K562 (cell line): ENCODE measurements around the gene USP48. TPM values are rescaled to one million over a fixed set of nuclear protein-coding genes. Genes with fewer than 3 reads are reported as not detected.

ENCODE experiments used
- ARHGAP35 ChIP-seq: fragments of 450-650 bp; IDR thresholded peaks from 2 replicates; pipeline ENCODE4 v1.6.1; 2018; ENCODE audit not compliant: partially characterized antibody
- CREM ChIP-seq: IDR thresholded peaks from 2 replicates; pipeline ENCODE4 v1.6.1; 2014; ENCODE audit warnings: antibody characterized with exemption, low read depth
- E2F1 ChIP-seq: sonication (generic); formaldehyde crosslinking; IDR thresholded peaks from 2 replicates; pipeline ENCODE4 v1.8.1; 2023; ENCODE audit warnings: mild to moderate bottlenecking, missing genetic modification reagents, moderate library complexity
- ELF4 ChIP-seq: fragments of 450-650 bp; formaldehyde crosslinking; IDR thresholded peaks from 2 replicates; pipeline ENCODE4 v1.4.0; 2022; ENCODE audit warnings: missing genetic modification characterization
- FUS ChIP-seq: fragments of 200-400 bp; formaldehyde crosslinking; optimal IDR thresholded peaks from 2 replicates; pipeline ENCODE3; 2017; ENCODE audit warnings: low read depth, low read length
- GATAD2A ChIP-seq: fragments of 450-650 bp; IDR thresholded peaks from 2 replicates; pipeline ENCODE4 v1.6.1; 2017
- HES1 ChIP-seq: fragments of 450-650 bp; IDR thresholded peaks from 2 replicates; pipeline ENCODE4 v1.6.1; 2016; ENCODE audit warnings: low read depth, mild to moderate bottlenecking, moderate library complexity
- HIVEP1 ChIP-seq: fragments of 250-450 bp; sonication (Bioruptor Pico); IDR thresholded peaks from 2 replicates; pipeline ENCODE4 v1.4.0; 2020; ENCODE audit warnings: mild to moderate bottlenecking
- HMG20B ChIP-seq: fragments of 250-450 bp; sonication (Bioruptor Pico); IDR thresholded peaks from 2 replicates; pipeline ENCODE4 v1.5.0; 2021; ENCODE audit warnings: mild to moderate bottlenecking
- MTA1 ChIP-seq: fragments of 450-650 bp; IDR thresholded peaks from 2 replicates; pipeline ENCODE4 v1.6.1; 2017; ENCODE audit warnings: borderline replicate concordance
- MTA2 ChIP-seq: fragments of 450-650 bp; IDR thresholded peaks from 2 replicates; pipeline ENCODE4 v1.6.1; 2016; ENCODE audit warnings: low read depth
- NR3C1 ChIP-seq: sonication (generic); formaldehyde crosslinking; IDR thresholded peaks from 2 replicates; pipeline ENCODE4 v1.8.1; 2022; ENCODE audit warnings: missing genetic modification reagents
- PCBP1 ChIP-seq: fragments of 200-400 bp; formaldehyde crosslinking; IDR thresholded peaks from 2 replicates; pipeline ENCODE4 v1.6.1; 2018; ENCODE audit warnings: mild to moderate bottlenecking, low read depth, low read length; ENCODE audit not compliant: poor library complexity, severe bottlenecking
- RBM25 ChIP-seq: fragments of 200-400 bp; formaldehyde crosslinking; IDR thresholded peaks from 2 replicates; pipeline ENCODE4 v1.6.1; 2018; ENCODE audit warnings: low read length, low read depth, moderate library complexity; ENCODE audit not compliant: severe bottlenecking
- RCOR1 ChIP-seq, 2 experiments: IDR thresholded peaks; 2 replicates each; pipeline ENCODE4 v1.6.1; 2012; ENCODE audit warnings: low read depth in 2 of 2, low read length in 2 of 2, borderline replicate concordance in 1 of 2, improper control_type of control experiment in 1 of 2
- SMAD3 ChIP-seq: fragments of 450-650 bp; formaldehyde crosslinking; conservative IDR thresholded peaks from 2 replicates; pipeline ENCODE4 v1.4.0; 2020; ENCODE audit warnings: mild to moderate bottlenecking
- YBX1 ChIP-seq: fragments of 450-650 bp; IDR thresholded peaks from 2 replicates; pipeline ENCODE4 v1.7.1; 2016; ENCODE audit warnings: mild to moderate bottlenecking
- ZBTB33 ChIP-seq: sonication (generic); formaldehyde crosslinking; IDR thresholded peaks from 2 replicates; pipeline ENCODE4 v1.8.1; 2023; ENCODE audit warnings: mild to moderate bottlenecking, missing genetic modification reagents
- ZNF124 ChIP-seq: sonication (generic); formaldehyde crosslinking; IDR thresholded peaks from 2 replicates; pipeline ENCODE4 v1.8.1; 2022; ENCODE audit warnings: missing genetic modification reagents
- ZNF253 ChIP-seq: fragments of 250-450 bp; sonication (Bioruptor Pico); conservative IDR thresholded peaks from 2 replicates; pipeline ENCODE4 v1.6.1; 2021; ENCODE audit warnings: mild to moderate bottlenecking
- ZNF512 ChIP-seq: IDR thresholded peaks from 2 replicates; pipeline ENCODE4 v1.6.1; 2016; ENCODE audit warnings: missing genetic modification characterization, missing compliant biosample characterization
- ZNF589 ChIP-seq: fragments of 200-800 bp; sonication (Bioruptor generic); IDR thresholded peaks from 2 replicates; pipeline ENCODE4 v1.6.1; 2016; ENCODE audit warnings: low read depth, missing genetic modification characterization, missing compliant biosample characterization
- ZNF639 ChIP-seq, 2 experiments: fragments of 200-800 bp in 1 of 2; sonication (Bioruptor generic) in 1 of 2; sonication (generic) in 1 of 2; formaldehyde crosslinking in 1 of 2; IDR thresholded peaks in 1 of 2; conservative IDR thresholded peaks in 1 of 2; 2 replicates each; pipeline versions ENCODE4 v1.5.0 to v1.6.1; 2016 to 2020; ENCODE audit warnings: missing compliant biosample characterization in 1 of 2, missing genetic modification characterization in 1 of 2, missing genetic modification reagents in 1 of 2
- polyA plus RNA-seq, 8 experiments: library from polyadenylated mRNA; depleted of rRNA in 4 of 8; stranded (reverse) in 5 of 8; unstranded in 3 of 8; fragments of >200 nt; fragmentation: Nextera tagmentation in 2 of 8; fragmentation: Illumina TruSeq in 1 of 8; extraction: Ambion mirVana in 2 of 8; extraction: Trizol in 1 of 8; gene quantifications; 2 replicates each; pipeline versions ENCODE4 v1.2.1 to v1.2.3, GENCODE V29; 2011 to 2014; ENCODE audit warnings: inconsistent platforms in 1 of 8, missing spikeins in 1 of 8
- total RNA-seq, 7 experiments: library from RNA; depleted of rRNA in 6 of 7; stranded (reverse); fragments of >200 nt in 6 of 7; fragmentation: Illumina TruSeq in 2 of 7; extraction: Trizol in 2 of 7; gene quantifications; 2 replicates each; pipeline versions ENCODE4 v1.2.1 to v1.2.3, GENCODE V29; 2011 to 2021; ENCODE audit warnings: low replicate concordance in 1 of 7

Gene USP48
- total and polyA plus RNA-seq, 9 of the 15 experiments (the other 6 are each of a cell fraction or from before 2014, with no cell fraction given): 23.3 to 123 (median 106) TPM

GRCh38 chr1:21814241-21814918 lies 31.4 kb upstream of the USP48 start (continued):
- TF ChIP-seq ELF4 (CRISPR knock-in tag) (no peak), GATAD2A (no peak), ZNF253 (CRISPR knock-in tag) (no peak), YBX1 (no peak), E2F1 (CRISPR knock-in tag) (no peak), ZBTB33 (CRISPR knock-in tag) (peak; percentile 77; the same call in 1 of the 2 replicates), PCBP1 (peak; percentile 57), HES1 (no peak), SMAD3 (CRISPR knock-in tag) (no peak), HIVEP1 (CRISPR knock-in tag) (no peak), RCOR1 (IDR thresholded peaks at IDR 0.05; ENCODE audit: borderline replicate concordance in 1 of 2, low read depth in 2 of 2, low read length in 2 of 2) (0 out of 4 replicates have a peak, but pooled peaks of 1 of the 2 experiments have one; percentile 27), ZNF639 (CRISPR knock-in tag; conservative IDR thresholded peaks at IDR 0.05 in 1 of 2, IDR thresholded peaks at IDR 0.05 in 1 of 2) (no peak), CREM (no peak), HMG20B (CRISPR knock-in tag) (no peak), FUS (no peak), ARHGAP35 (no peak), NR3C1 (CRISPR knock-in tag) (0 out of 2 replicates have a peak, but pooled peaks have one; percentile 47), ZNF124 (CRISPR knock-in tag) (no peak), ZNF589 (no peak), MTA2 (no peak), RBM25 (peak; percentile 93), MTA1 (no peak), ZNF512 (tag) (no peak)
